HG02571 (cell line): Measurements from ENCODE around the gene ARHGEF7.

Source experiments
- ATAC-seq: cut with Tn5 transposase; IDR thresholded peaks from one replicate; pipeline ENCODE4 v1.9.1; 2021; ENCODE audit warnings: mild to moderate bottlenecking, moderate library complexity; ENCODE audit not compliant: unreplicated experiment

ARHGEF7 gene

GRCh38 chr13:111166882-111167675 is 52.0 kb downstream of the ARHGEF7 start:
- ATAC-seq: no peak

GRCh38 chr13:111168107-111168506 is 53.0 kb downstream of the ARHGEF7 start:
- ATAC-seq: no peak

- ATAC-seq: no peak
Measured at GRCh38 chr13:111171112-111171511, 56.0 kb downstream of the ARHGEF7 start.

- ATAC-seq: no peak
Measured at GRCh38 chr13:111171629-111172028, 56.5 kb downstream of the ARHGEF7 start.

- no peak for ATAC-seq
Measured at GRCh38 chr13:111174377-111175114, 59.4 kb downstream of the ARHGEF7 start.

- ATAC-seq: no peak
Measured at GRCh38 chr13:111175372-111175771, 60.3 kb downstream of the ARHGEF7 start.

GRCh38 chr13:111175935-111176334 is 60.8 kb downstream of the ARHGEF7 start:
- no peak for ATAC-seq

GRCh38 chr13:111176421-111176820 is 61.3 kb downstream of the ARHGEF7 start:
- no peak for ATAC-seq

- ATAC-seq: no peak
Measured at GRCh38 chr13:111177081-111177711, 62.1 kb downstream of the ARHGEF7 start.

- ATAC-seq: no peak
Measured at GRCh38 chr13:111177921-111178320, 62.8 kb downstream of the ARHGEF7 start.

- no peak for ATAC-seq
Measured at GRCh38 chr13:111178402-111178801, 63.3 kb downstream of the ARHGEF7 start.

GRCh38 chr13:111179908-111180760 is 65.0 kb downstream of the ARHGEF7 start:
- ATAC-seq: no peak

GRCh38 chr13:111181977-111182376 is 66.9 kb downstream of the ARHGEF7 start:
- ATAC-seq: no peak

GRCh38 chr13:111183087-111183645 is 68.1 kb downstream of the ARHGEF7 start:
- no peak for ATAC-seq

- ATAC-seq: no peak
Measured at GRCh38 chr13:111183959-111184358, 68.8 kb downstream of the ARHGEF7 start.

GRCh38 chr13:111184458-111185401 is 69.6 kb downstream of the ARHGEF7 start:
- peak; percentile 86 for ATAC-seq

- no peak for ATAC-seq
Measured at GRCh38 chr13:111186305-111186935, 71.3 kb downstream of the ARHGEF7 start.

GRCh38 chr13:111187960-111188541 is 72.9 kb downstream of the ARHGEF7 start:
- no peak for ATAC-seq
